Measurements from ENCODE around the gene CAPN12.
"Not testable (repeated sequence)": the region's sequence is repeated elsewhere in the genome, so short reads cannot be mapped to it uniquely, and the experiment has no call there.

Gene CAPN12, protein sequence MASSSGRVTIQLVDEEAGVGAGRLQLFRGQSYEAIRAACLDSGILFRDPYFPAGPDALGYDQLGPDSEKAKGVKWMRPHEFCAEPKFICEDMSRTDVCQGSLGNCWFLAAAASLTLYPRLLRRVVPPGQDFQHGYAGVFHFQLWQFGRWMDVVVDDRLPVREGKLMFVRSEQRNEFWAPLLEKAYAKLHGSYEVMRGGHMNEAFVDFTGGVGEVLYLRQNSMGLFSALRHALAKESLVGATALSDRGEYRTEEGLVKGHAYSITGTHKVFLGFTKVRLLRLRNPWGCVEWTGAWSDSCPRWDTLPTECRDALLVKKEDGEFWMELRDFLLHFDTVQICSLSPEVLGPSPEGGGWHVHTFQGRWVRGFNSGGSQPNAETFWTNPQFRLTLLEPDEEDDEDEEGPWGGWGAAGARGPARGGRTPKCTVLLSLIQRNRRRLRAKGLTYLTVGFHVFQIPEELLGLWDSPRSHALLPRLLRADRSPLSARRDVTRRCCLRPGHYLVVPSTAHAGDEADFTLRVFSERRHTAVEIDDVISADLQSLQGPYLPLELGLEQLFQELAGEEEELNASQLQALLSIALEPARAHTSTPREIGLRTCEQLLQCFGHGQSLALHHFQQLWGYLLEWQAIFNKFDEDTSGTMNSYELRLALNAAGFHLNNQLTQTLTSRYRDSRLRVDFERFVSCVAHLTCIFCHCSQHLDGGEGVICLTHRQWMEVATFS

DNA sequence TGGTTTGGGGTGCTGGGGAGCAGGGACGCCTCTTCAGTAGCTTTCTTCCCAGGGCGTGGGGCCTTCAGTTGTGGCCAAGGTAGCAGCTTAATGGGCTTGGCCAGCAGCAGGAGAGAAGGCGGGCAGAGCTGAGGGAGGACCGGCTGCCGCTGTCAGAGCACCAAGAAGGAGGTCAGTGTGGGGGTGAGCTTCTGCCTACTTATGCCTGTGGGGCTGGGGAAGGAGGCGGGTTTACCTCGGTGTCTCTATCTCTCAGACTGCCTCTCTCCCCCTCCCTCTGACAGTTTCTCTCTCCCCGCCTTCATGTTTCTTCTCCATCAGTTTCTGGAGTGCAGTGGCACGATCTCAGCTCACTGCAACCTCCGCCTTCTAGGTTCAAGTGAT lies at the start of gene CAPN12:
TSS of gene CAPN12 (minus strand) at position 177 of the 384 bp plus-strand sequence. CDS start 309 bp downstream, outside the sequence.
- no peak for DNase-seq

DNA sequence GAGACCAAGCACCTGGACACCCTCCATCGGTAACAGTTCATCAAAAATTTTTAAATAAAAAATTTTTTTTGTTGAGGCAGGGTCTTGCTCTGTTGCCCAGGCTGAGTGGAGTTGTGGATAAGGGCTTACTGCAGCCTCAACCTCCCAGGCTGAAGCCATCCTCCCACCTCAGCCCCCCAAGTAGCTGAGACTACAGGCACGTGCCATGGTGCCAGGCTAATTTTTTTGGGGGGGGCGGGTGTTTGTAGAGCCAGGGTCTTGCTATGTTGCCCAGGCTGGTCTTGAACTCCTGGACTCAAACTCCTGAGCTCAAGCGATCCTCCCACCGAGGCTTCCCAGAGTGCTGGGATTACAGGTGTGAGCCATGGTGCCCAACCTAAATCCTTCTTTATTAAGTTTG lies 49.4 kb upstream of the CAPN12 start:
- DNase-seq: no peak

DNA sequence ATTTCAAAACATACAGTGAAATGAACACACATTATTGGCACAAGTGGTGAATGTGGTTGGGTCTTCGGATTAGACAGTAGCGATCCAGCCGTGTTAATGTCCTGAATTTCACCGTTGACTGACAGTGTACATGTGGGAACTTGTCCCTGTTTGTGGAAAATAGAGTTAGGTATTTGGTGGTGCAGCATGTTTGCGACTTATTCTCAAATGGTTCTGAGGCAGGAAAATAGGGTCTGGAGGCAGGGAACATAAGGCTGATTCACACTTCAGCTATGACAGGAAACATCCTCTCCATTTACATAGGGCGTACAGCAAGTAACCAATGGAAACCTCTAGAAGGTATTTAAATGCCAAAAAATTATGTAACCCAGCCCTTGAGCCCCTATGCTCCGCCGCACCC lies 48.9 kb upstream of the CAPN12 start:
- DNase-seq: no peak

DNA sequence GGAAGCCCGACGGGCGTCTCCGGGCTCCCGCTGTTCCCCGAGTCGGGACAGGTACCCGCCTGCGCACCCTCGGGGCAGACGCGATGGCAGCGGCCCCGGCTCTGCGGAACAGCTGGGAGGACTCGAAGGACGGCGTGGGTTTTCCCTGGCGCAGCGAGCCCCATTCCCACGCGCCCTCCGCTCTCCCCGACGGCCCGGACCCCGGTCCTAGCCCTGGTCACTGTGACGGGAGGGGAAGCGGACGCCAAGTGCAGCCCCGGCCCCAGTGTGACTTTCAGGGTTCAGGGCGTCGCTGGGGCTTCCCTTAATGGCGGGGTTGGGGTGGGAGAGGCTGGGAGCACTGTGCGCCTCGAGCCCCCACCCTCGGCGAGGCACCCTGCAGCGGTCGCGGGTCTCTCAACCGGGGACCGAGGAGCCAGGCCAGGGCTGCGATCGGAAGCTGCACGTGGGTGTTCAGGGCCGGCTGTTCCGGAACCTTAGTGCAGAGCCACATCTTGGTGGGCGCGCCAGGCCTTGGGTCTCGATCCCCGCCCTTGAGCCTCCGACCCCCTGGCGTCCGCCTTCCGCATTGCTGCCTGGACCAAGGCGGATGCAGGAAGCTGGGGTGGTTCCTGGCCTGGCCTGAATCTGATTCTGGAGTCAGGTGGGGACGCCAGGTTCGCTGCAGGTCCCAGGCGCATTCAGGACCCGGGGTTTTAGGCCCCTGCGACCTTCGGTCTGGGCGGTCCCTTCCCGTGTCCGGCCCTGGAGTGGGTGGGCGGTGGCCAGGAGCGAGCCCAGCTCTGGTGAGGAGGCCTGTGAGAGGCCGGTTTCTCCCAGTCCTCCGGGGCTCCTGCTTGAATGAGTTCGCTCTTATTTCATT lies 48.2 kb upstream of the CAPN12 start:
- DNase-seq: peak; percentile 37

DNA sequence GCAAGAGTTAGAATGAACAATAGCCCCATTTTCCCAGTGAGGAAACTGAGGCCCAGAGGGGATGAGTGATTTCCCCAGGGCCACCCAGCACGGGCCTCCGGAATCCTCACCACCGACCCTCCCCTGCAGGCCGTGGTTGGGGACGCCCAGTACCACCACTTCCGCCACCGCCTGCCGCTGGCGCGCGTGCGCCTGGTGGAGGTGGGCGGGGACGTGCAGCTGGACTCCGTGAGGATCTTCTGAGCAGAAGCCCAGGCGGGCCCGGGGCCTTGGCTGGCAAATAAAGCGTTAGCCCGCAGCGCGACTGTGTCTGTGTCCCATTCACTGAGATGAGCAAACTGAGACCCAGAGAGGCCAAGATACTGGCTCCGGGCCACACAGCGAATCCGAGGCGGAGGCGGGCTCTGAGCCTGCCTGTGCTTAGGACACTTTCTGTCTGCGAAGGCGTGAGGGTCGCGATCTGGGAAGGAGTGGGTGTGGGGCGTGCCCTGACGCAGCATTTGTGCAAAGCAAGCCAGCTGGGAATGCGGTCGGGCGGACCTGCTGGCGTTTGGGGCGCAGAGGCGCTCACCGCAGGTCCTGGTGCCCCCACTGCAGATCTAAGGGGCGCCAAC lies 47.3 kb upstream of the CAPN12 start:
- DNase-seq: not testable (repeated sequence)

DNA sequence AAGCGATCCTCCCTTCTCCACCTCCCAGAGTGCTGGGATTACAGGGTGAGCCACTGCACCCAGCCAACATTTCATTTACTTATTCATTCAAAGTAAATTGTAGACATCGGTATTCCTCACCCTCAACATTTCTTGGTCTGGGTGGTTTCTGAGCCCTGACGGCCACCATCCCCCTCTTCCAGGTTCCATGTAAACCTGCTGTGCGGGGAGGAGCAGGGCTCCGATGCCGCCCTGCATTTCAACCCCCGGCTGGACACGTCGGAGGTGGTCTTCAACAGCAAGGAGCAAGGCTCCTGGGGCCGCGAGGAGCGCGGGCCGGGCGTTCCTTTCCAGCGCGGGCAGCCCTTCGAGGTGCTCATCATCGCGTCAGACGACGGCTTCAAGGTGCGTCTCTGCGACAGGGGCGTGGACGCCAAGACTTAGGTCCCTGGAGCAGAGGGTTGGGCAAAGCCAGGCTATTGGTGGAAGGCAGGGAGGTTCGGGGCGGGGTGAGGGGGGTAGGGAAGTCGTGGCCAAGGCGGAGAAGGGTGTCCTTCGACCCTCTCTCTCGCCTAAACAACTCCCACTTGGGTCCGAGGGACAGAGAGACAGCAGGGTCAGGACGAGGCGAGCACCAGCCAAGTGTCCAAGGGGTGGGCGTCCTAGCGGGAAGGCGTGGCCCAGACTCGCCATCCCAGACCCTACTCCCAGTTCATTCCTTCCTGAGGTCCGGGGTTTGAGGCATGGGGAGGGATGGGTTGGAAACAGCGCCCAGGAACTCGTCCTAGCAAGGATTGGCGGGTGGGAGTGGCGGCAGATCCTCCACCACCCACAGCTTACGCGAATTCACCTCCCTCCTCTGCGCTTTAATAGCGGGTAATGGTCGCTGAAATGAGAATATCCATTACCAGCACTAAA lies 46.5 kb upstream of the CAPN12 start:
- not testable (repeated sequence) for DNase-seq

DNA sequence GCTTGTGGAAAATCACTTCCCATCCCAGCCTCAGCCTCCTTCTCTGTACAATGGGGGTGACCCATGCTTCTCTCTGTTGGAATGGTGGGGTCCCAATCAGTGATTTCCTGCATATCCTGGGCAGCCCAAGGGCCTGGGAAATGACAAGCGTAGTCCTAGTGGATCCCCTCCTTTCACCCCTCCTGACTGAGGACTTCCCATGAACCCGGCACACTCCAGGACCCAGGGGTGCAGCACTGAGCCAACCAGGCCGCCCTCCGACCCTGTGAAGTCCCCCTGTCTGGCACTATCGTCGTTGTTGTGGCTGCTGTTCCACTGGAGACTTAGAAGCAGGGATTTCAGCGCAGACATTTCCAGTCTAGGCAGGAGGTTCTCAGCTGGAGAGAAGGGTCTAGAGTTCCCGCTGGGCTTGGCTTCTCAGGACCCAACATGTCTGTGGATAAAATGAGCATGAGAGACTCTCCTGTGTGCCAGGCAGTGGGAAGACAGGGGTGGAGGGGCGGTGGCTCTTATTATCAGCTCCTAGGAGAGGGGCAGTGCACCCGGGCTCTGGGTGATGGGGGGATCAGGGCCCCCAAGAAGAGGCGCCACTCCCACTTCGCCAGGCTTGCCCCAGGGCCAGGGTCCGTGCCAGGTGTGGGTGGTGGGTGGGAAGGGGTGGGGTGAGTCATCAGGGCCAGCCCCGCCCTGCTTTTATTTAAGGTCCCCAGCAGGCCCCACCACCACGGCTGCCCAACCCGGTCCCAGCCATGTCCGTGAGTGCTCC lies 44.4 kb upstream of the CAPN12 start, which contains the start of gene LGALS7B:
TSS of gene LGALS7B (plus strand) at position 723 of the 766 bp plus-strand sequence. CDS start at position 750, 27 bp downstream.
- DNase-seq: no peak

DNA sequence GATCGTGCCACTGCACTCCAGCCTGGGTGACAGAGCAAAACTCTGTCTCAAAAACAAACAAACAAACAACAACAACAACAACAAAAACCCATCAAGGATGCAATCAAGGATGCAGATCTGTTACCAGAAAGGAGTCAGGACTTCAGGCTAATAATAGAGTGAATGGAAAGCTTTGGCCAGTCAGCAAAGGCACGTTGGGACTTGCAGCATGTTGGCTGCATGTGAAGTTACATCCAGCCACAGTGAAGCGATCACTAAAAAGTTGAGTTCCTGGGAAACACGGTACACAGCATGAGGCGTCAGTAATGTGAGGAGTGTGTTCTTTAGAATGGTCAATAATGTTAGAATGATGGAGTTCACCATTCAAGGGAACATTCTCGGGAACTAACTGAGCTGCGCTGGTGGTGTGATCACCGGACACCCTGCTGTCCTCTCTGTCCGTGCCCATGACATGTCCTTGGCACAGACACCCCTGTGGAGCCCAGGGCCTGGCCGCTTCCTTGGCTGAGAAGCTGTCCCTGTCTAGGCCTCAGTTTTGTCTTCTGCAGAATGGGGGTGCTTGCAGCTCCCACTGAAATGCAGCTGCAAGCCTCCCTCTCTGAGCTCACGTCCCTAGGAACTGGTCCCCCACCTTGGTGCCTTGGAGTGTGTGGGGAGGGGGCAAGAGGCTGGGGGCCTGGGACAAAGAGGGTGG lies 42.4 kb upstream of the CAPN12 start:
- no peak for DNase-seq

DNA sequence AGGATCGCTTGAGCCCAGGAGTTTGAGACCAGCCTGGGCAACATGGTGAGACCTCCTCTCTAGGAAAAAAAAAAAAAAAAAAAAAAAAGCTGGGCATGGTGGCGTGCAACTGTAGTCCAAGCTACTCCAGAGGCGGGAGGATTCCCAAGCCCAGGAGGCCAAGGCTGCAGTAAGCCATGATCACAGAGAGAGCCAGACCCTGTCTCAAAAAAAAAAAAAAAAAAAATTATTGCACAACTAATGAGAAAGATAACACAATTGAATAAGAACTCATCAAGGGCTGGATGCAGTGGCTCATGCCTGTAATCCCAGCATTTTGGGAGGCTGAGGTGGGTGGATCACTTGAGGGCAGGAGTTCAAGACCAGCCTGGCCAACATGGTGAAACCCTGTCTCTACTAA lies 41.8 kb upstream of the CAPN12 start:
- DNase-seq: not testable (repeated sequence)

DNA sequence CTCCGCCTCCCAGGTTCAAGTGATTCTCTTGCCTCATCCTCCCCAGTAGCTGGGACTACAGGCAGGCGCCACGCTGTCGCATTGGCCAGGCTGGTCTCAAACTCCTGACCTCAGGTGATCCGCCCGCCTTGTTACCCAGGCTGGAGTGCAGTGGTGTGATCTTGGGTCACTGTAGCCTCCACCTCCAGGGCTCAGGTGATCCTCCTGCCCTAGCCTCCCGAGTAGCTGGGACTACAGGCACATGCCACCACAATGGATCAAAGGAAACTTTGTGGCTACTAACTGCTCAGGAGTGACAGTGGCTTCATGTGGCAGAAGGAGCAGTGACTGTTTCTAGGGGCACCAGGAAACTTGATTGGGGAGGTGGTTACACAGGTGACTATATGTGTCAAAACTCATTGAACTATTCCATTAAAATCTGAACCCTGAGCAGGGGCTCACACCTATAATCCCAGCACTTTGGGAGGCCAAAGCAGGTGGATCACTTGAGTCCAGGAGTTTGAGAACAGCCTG lies 41.0 kb upstream of the CAPN12 start:
- DNase-seq: no peak

DNA sequence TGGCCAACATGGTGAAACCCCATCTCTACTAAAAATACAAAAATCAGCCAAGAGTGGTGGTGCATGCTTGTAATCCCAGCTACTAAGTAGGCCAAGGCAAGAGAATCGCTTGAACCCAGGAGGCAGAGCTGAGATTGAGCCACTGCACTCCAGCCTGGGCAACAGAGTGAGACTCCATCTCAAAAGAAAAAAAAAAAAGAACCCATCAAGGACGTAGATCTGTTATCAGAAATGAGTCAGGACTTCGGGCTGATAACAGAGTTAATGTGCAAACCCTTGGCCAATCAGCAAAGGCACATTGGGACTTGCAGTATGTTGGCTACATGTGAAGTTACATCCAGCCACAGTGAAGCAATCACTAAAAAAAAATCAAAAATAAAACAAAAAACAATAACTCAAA lies 40.0 kb upstream of the CAPN12 start:
- DNase-seq: no peak

DNA sequence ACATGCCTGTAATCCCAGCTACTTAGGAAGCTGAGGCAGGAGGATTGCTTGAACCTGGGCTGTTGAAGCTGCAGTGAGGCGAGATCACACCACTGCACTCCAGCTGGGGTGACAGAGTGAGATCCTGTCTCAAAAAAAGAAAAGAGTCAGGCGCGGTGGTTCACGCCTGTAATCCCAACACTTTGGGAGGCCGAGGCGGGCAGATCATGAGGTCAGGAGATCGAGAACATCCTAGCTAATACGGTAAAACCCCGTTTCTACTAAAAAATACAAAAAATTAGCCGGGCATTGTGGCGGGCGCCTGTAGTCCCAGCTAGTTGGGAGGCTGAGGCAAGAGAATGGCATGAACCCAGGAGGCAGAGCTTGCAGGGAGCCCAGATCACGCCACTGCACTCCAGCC lies 37.9 kb upstream of the CAPN12 start:
- not testable (repeated sequence) for DNase-seq

DNA sequence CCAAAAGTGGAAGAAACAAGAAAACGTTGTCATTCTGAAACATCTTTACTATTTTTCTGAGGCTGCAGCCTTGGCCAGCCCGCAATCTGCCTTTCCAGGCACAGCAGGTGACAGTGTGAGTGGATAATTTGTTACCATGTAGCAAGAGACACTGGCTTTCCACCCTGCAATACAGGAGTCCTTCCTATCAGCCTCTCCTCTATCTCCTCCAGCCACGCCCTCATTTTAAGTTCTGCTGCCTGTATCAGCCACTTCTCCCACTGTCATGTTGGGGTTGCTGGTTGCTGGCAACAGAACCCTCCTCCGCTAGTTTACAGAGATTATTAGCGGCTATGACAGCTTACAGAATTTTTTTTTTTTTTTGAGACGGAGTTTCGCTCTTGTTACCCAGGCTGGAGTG lies 36.8 kb upstream of the CAPN12 start:
- DNase-seq: no peak

DNA sequence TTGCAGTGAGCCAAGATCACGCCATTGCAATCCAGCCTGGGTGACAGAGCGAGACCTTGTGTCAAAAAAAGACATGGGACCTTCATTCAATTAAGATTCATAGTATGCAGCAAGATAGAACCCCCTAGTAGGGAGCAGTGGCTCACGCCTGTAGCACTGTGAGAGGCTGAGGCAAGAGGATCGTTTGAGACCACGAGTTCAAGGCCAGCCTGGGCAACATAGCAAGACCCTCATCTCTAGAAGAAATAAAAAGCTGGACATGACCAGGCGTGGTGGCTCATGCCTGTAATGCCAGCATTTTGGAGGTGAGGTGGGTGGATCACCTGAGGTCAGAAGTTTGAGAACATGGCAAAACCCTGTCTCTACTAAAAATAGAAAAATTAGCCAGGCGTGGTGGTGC lies 36.2 kb upstream of the CAPN12 start:
- DNase-seq: no peak

DNA sequence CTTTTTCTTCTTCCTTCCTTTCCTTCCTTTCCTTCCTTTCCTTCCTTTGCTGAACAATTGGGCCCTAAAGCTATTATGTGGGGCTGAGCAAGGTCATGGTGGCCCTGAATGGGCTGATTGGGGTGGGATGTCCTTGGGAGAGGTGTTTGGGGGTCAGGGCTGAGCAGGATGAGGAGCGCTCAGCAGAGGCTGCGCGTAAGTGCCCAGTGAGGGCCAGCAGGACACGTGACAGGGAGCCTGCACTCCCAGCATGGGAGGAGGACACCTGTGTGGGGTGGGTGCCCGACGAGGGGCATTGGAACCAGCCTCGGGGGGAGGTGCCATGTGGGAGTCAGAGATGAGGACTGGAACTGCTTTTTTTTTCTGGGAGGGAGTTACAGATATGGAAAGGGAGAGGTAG lies 34.5 kb upstream of the CAPN12 start:
- no peak for DNase-seq

DNA sequence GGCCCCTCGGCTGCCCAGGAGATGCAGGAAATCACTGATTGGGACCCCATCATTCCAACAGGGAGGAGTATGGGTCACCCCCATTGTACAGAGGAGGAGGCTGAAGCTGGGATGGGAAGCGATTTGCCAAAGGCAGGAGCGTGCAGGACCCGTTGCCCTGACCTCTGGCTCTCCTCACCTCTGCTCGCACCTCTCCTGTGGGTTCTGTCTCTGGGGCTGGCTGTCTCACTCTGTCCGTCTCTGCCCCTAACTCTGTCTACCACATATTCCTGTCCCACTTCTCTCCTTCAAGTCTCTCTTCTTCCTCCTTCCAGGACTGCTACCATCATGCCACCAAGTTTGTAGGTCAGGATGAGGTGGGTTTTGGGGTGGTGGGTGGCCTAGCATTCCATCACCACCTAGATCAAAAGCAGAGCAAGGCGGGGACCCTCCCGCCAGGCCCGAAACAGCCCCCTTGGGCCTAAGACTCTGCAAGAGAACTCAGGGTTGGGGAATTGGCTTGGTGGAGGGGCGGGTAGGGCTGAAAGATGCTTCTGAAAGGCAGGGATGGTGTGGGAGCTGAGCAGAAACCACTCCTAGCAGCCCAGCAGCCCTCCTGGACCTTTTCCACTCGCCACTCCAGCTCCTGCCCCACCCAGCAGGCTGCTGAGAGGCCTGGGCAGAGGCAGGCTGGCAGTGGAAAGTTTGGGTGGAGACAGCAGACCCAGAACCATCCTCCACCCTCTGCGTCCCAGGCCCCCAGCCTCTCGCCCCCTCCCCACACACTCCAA lies 30.1 kb upstream of the CAPN12 start:
- DNase-seq: no peak

DNA sequence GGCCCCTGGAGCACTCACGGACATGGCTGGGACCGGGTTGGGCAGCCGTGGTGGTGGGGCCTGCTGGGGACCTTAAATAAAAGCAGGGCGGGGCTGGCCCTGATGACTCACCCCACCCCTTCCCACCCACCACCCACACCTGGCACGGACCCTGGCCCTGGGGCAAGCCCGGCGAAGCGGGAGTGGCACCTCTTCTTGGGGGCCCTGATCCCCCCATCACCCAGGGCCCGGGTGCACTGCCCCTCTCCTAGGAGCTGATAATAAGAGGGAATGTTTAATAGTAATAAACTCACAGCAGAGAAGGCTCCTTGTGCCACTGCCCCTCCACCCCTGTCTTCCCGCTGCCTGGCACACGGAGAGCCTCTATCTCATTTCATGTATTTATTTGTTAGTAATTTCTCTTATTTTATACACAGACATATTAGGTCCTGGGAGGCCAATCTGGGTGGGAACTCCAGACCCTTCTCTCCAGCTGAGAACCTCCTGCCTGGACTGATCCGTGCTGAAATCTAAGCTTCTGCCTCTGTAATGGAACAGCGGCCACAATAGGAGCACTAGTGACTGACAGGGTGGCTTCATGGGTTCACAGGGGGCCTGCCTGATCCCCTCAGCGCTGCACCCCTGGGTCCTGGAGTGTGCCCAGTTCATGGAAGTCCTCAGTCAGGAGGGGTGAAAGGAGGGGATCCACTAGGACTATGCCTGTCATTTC lies 29.3 kb upstream of the CAPN12 start, which contains the start of gene LGALS7:
TSS of gene LGALS7 (minus strand) at position 49 of the 709 bp plus-strand sequence. CDS start at position 24, 25 bp downstream.
- no peak for DNase-seq

DNA sequence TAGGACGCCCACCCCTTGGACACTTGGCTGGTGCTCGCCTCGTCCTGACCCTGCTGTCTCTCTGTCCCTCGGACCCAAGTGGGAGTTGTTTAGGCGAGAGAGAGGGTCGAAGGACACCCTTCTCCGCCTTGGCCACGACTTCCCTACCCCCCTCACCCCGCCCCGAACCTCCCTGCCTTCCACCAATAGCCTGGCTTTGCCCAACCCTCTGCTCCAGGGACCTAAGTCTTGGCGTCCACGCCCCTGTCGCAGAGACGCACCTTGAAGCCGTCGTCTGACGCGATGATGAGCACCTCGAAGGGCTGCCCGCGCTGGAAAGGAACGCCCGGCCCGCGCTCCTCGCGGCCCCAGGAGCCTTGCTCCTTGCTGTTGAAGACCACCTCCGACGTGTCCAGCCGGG lies 27.3 kb upstream of the CAPN12 start:
- not testable (repeated sequence) for DNase-seq
